Stimulated activated effector memory CD8-positive, alpha-beta T cell treated with anti-CD3 and anti-CD28 coated beads, Interleukin-12 subunit alpha, Interleukin-12 subunit beta, amount 100 ng/mL, for 72 hours (primary cell): Measurements from ENCODE around the gene SREK1IP1.

ENCODE experiments used
- ATAC-seq: fragments of 150-1000 bp; cut with Tn5 transposase; 2 replicates; pipeline ENCODE4 v1.10.0; 2021
- DNase-seq, 2 donors: peaks; one replicate each; pipeline ENCODE4 v3.0.0; 2021 to 2022; ENCODE audit warnings: low spot score in 2 of 2
- H3K27ac Mint-ChIP-seq: one replicate; pipeline ENCODE4 v1.8.0; 2022; ENCODE audit warnings: mild to moderate bottlenecking, mixed read lengths
- H3K36me3 Mint-ChIP-seq: one replicate; pipeline ENCODE4 v1.8.0; 2022; ENCODE audit warnings: mild to moderate bottlenecking, mixed read lengths
- H3K4me1 Mint-ChIP-seq: one replicate; pipeline ENCODE4 v1.8.0; 2022; ENCODE audit warnings: mixed read lengths
- H3K4me3 Mint-ChIP-seq: one replicate; pipeline ENCODE4 v1.8.0; 2022; ENCODE audit warnings: mild to moderate bottlenecking, mixed read lengths
- H3K9me3 Mint-ChIP-seq: one replicate; pipeline ENCODE4 v1.8.0; 2022; ENCODE audit warnings: mixed read lengths

SREK1IP1 gene

DNA sequence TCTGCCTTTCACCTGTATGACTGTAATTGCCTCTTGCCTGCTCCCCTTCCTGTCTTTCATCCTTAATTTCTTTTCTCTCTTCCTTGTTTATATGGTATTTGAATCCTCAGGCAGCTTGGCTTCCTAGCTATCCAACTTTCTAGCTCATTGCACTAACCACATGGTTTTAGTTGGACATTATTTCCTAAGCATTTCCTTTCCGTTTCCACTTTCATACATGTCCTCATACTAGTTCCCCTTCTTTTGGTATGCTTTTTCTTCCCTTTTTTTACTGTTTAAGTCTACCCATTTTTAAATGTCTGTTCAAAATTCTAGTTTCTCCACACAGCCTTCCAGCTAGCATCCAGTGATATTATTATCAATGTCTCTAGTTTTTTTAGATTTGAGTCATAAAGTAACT is 6.8 kb upstream of the SREK1IP1 start:
- no peaks in the 10 kb centered on the region for H3K9me3 Mint-ChIP-seq
- H3K4me1 Mint-ChIP-seq, result peaks cover 19% of the 10 kb centered on the region
- no peak for DNase-seq
- no peak for ATAC-seq
- no peak overlapping the region for H3K4me3 Mint-ChIP-seq
- peaks cover 15% of the 10 kb centered on the region for H3K36me3 Mint-ChIP-seq
- no peak overlapping the region for H3K27ac Mint-ChIP-seq

DNA sequence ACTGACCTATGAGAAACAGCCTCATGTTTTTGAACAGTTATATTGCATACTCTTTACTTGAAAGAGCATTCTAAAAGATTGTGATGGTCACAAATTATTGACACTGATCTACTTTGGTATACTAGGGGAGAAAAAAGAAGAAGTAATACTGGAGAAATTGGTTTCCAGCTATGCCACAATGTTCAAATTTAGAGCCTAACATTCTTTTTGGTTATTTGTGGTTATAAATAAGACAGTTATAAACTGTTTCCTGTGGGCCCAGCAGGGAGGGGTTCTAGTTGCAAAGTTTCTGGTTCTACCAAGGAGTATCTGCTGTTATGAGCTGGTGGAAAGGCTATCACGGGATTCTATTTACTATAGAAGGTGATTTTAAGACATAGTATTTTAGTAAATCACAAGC is 5.0 kb upstream of the SREK1IP1 start:
- ATAC-seq, result no peak
- DNase-seq, result no peak
- Mint-ChIP-seq H3K36me3 (peaks cover 15% of the 10 kb centered on the region), H3K27ac (no peak overlapping the region), H3K9me3 (no peaks in the 10 kb centered on the region), H3K4me1 (peaks cover 32% of the 10 kb centered on the region), H3K4me3 (no peak overlapping the region)

DNA sequence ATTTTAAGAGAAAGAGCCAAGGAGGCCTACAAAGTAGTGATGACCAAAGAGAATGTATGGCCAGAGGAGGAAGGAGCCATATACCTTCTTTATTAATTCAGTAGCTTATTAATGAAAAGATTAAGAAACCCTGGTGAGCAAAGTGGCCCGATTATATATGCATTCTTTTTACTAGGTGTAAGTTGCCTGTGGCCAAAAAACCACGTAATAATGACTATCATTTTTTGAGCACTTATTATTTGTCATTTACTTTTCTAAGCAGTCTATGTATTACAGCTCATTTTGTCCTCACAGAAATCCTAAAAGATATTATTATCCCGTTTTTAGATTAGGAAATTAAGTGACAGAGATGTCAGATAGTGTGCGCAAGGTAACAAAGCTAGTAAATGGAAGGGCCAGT is 3.2 kb upstream of the SREK1IP1 start:
- peaks cover 34% of the 10 kb centered on the region for H3K4me1 Mint-ChIP-seq
- no peak for DNase-seq
- H3K27ac Mint-ChIP-seq, result no peak overlapping the region
- no peak for ATAC-seq
- H3K9me3 Mint-ChIP-seq, result no peaks in the 10 kb centered on the region
- peaks cover 15% of the 10 kb centered on the region for H3K36me3 Mint-ChIP-seq
- H3K4me3 Mint-ChIP-seq, result no peak overlapping the region

DNA sequence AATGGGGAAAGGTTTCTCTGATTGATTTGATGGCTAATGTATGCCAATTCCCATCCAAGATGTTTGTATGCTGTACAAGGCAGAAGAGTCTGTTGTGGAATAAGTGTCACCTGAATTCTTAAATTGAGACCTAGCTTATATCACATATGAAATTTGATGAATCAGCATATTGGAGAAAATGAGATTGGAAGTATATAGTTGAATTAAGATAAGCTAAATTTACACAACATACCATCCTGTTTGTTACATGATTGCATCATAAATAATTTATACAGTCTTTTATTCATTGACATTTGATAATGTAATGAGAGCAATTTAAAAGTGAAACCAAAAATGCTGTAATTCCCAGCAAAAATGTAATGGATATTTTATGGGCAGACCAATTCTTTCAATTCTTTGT is 1.4 kb upstream of the SREK1IP1 start:
- Mint-ChIP-seq H3K27ac (peak overlapping the region; percentile 98), H3K9me3 (no peaks in the 10 kb centered on the region), H3K36me3 (peaks cover 13% of the 10 kb centered on the region), H3K4me1 (peaks cover 37% of the 10 kb centered on the region), H3K4me3 (peak overlapping the region; percentile 94)
- DNase-seq (no peak), ATAC-seq (no peak)

DNA sequence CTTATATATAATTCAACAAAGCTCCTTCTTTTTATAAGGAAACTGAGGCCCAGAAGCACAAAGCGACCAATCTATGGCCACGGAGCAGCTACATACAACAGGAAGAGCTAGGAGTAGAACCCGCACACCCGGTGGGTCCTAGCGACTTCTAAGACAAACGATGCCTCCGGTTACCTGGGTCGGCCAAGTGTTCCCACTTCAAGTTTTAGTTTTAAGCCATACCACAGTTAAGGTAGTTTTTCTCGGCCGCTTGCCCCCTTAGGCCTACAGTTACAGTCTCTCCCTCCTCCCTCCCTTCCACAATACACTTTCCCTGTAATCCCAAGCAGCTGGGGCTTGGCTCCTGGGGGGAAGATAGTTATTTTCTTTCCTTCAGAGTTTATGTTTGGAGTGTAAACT is 533 bp downstream of the SREK1IP1 start:
- peak overlapping the region; percentile 94 for H3K4me3 Mint-ChIP-seq
- H3K4me1 Mint-ChIP-seq, result peaks cover 37% of the 10 kb centered on the region
- H3K27ac Mint-ChIP-seq, result peak overlapping the region; percentile 98
- H3K36me3 Mint-ChIP-seq, result peaks cover 24% of the 10 kb centered on the region
- peak; percentile 23 for ATAC-seq
- no peaks in the 10 kb centered on the region for H3K9me3 Mint-ChIP-seq
- no peak for DNase-seq

DNA sequence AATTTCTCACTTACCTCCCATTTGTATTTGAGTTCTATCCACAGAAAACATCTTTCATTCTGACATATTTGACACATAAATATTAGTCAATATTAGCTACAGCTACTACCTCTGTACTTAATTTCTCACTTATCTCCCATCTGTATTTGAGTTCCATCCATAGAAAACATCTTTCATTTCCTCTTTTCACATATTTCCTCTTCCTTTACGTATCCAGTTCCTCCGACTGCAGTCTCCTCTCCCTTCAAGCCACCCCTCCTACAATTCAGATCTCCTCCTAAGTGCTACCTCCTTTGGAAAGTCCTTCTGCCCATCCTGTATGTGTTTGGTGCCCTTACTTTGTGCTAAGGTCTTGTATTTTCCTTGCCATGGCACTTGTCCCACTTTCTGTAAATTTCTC is 1.6 kb downstream of the SREK1IP1 start:
- H3K36me3 Mint-ChIP-seq, result peaks cover 27% of the 10 kb centered on the region
- H3K4me3 Mint-ChIP-seq, result peak overlapping the region; percentile 94
- DNase-seq, result no peak
- H3K9me3 Mint-ChIP-seq, result no peaks in the 10 kb centered on the region
- H3K4me1 Mint-ChIP-seq, result peaks cover 37% of the 10 kb centered on the region
- no peak for ATAC-seq
- H3K27ac Mint-ChIP-seq, result peak overlapping the region; percentile 11

DNA sequence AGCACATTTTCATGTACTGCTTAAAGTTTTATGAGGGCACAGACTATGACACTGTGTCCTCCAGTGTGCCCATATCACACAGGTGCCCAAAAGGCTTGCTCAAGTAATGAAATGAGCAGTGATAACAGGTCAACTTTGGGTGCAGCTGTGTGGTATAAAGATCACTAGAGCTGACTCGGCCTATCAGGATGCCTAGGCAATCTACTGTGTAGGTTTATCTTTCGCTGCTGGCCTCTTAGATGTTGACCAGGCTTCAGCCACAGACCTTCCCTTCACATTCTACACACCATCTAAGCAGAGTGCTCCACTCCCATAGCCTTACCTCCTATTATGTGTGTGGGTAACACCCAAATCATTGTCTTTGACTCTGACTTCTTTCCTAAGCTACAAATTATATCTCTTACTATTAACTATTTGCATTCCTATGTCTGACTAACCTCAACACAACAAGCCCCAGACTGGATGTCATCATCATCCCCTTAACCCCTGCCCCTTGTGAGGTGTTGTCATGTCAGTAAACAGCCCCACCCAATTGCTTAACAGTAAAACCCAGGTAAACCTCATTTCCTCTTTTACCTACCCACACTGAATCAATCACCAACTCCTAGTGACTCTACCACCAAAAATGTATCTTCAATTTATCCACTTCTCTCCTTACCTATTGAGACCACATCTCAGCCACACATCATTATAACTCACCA is 2.5 kb downstream of the SREK1IP1 start:
- Mint-ChIP-seq H3K27ac (no peak overlapping the region), H3K9me3 (no peaks in the 10 kb centered on the region), H3K4me3 (no peak overlapping the region), H3K36me3 (peaks cover 29% of the 10 kb centered on the region), H3K4me1 (peaks cover 37% of the 10 kb centered on the region)
- DNase-seq (no peak), ATAC-seq (no peak)

DNA sequence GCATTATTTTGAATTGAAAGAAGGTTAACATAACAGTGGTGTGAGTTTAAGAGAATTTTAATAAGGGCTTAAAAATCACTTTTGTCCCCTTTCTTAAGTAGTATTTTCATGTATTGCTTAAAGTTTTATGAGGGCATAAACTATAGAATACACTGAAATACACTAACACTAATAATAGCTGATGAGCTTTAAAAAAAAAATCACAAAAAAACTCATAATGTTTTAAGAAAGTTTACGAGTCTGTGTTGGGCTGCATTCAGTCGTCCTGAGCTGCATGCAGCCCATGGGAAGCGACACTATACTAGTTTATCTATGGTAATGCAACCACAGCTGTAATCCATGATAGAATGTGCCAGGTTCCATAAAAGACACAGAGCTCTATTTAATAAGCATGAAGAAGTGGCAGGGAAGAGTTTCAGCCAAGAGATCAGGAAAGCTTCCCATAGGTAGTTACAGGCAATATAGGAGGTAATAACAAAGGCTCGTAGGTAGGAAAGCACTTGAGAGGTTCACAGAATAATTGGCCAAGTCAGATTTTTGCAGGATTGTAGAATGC is 4.5 kb downstream of the SREK1IP1 start:
- no peak for DNase-seq
- H3K27ac Mint-ChIP-seq, result no peak overlapping the region
- no peak overlapping the region for H3K4me3 Mint-ChIP-seq
- no peak for ATAC-seq
- H3K9me3 Mint-ChIP-seq, result no peaks in the 10 kb centered on the region
- H3K36me3 Mint-ChIP-seq, result peaks cover 41% of the 10 kb centered on the region
- peaks cover 35% of the 10 kb centered on the region for H3K4me1 Mint-ChIP-seq

DNA sequence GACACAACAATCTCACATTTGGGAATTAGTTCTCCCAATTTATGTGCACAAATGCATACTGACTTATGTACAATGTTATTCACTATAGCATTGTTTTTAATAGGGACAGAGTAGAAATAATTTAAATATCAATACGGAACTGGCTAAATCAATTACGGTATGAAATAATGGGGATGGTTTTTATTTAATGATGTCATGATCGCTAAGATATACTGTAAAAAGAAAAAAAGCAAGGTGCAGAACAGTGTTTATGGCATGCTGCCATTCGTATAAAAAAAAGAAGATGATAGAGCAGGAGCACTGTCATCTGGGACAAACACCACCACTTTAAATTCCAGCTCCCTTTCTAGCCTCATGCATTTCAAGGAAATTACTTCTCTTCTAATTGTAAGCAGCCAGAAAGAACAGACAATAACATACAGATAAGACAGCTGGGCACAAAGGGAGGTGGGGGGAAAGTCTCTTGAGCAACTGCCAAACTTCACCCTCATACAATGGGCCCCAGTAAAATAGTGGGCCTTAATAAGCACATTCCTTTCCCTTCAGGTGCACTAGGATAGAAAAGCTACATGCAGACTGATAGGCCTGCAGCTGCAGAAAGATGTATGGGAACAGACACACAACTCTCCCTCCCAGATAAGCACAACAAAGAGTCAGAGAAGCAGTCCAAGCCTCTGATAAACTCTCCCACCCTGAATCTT is 8.4 kb downstream of the SREK1IP1 start:
- DNase-seq (no peak), ATAC-seq (no peak)
- H3K27ac Mint-ChIP-seq, result peak overlapping the region; percentile 64
- H3K4me3 Mint-ChIP-seq, result no peak overlapping the region
- H3K9me3 Mint-ChIP-seq, result no peaks in the 10 kb centered on the region
- H3K36me3 Mint-ChIP-seq, result peaks cover 33% of the 10 kb centered on the region
- H3K4me1 Mint-ChIP-seq, result peaks cover 20% of the 10 kb centered on the region

DNA sequence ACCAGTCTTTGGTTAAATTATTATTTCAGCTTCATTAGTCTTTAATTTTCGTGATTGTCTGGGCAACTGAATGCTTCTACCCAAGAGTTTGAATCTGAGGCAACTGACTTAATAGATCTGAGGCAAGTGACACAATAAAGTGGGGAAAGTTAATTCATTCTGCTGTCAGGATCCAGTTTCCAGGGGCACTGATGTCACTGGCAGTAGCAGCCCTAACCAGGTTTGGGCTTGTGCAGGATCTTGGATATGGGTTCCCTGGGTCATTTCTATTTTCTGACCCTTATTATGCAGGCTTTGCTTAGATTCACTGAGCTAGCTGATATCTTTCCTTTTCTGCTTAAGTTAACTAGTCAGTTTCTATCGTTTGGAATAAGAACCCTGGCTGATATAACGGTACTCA is 9.6 kb downstream of the SREK1IP1 start:
- Mint-ChIP-seq H3K4me1 (peaks cover 14% of the 10 kb centered on the region), H3K4me3 (no peak overlapping the region)

DNA sequence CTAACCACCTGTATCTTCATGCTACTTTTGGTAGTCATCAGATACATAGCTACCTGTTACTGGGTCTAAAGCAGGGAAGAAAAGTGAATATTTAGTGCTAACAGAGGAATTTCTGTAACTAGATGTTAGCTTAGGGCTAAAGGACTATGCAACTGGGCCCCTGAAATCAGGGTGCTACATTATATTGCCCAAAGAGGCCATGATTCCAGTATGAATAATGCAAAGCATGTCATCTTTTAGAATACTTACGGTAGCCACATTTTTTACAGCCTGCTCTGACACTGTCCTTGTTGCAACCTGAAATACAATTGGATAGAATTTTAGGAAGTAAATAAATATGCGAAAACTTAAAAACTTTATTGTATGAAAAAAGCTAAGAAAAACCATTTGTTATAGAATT is 14.4 kb downstream of the SREK1IP1 start:
- Mint-ChIP-seq H3K27ac (no peak overlapping the region), H3K9me3 (no peaks in the 10 kb centered on the region), H3K36me3 (peaks cover 28% of the 10 kb centered on the region), H3K4me1 (peaks cover 13% of the 10 kb centered on the region), H3K4me3 (no peak overlapping the region)
- ATAC-seq, result no peak
- DNase-seq, result no peak

More for the DNA sequence above, 9.6 kb downstream of the SREK1IP1 start:
- ATAC-seq, result no peak
- Mint-ChIP-seq H3K27ac (no peak overlapping the region), H3K9me3 (no peaks in the 10 kb centered on the region), H3K36me3 (peaks cover 36% of the 10 kb centered on the region)
- DNase-seq, result no peak

DNA sequence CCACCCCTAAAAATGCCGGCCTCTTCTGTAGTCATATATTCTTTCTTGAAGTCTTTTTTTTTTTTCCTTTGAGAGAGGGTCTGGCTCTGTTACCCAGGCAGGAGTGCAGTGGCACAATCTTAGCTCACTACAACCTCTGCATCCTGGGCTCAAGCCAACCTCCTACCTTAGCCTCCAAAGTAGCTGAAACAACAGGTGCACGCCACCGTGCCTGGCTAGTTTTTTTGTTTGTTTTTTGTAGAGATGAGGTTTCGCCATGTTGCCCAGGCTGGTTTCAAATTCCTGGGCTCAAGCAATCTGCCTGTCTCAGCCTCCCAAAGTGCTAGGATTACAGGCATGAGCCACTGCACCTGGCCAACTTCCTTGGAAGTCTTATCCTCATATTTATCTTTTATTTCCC is 19.1 kb downstream of the SREK1IP1 start:
- peaks cover 16% of the 10 kb centered on the region for H3K4me1 Mint-ChIP-seq
- DNase-seq, result no peak
- no peak overlapping the region for H3K27ac Mint-ChIP-seq
- no peak for ATAC-seq
- H3K36me3 Mint-ChIP-seq, result peaks cover 22% of the 10 kb centered on the region
- H3K4me3 Mint-ChIP-seq, result no peak overlapping the region
- H3K9me3 Mint-ChIP-seq, result no peaks in the 10 kb centered on the region

DNA sequence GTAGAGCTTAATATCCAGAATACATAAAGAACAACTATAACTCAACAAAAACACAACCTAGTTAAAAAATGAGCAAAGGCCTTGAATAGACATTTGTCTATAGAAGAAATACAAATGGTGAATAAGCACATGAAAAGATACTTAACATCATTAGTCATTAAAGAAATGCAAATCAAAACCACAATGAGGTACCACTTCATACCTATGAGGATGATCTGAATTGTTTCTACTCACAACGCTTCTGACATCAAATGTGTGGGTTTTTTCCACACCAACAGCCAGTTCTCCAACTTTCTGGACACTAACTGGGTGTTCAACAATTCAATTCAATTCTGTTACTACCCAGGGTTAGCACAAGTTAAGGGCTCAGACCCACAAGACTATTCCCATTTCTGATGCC is 22.0 kb downstream of the SREK1IP1 start:
- no peak overlapping the region for H3K4me3 Mint-ChIP-seq
- H3K36me3 Mint-ChIP-seq, result peaks cover 6% of the 10 kb centered on the region
- no peaks in the 10 kb centered on the region for H3K9me3 Mint-ChIP-seq
- ATAC-seq, result peak; percentile 54
- no peak for DNase-seq
- H3K4me1 Mint-ChIP-seq, result peaks cover 16% of the 10 kb centered on the region
- H3K27ac Mint-ChIP-seq, result no peak overlapping the region

DNA sequence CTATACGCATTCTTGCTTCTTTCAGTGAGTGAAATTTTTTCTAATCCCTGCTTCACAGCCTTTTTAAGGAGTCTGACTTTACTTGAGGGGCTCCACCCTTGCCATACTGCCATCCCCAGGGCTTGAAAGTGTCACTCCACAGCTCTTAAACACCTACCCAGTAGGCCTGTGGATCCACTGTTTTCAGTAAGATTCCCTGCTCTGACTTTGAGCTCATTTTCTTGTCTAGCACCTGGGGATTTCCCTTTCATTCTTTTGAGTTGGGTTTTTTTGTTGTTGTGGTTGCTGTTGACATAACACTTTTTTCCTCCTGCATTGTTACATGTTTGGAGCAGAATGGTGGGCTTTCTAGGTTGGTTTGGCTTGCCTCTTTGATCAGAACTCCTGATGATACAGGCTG is 23.6 kb downstream of the SREK1IP1 start:
- ATAC-seq (no peak), DNase-seq (no peak)
- peaks cover 17% of the 10 kb centered on the region for H3K36me3 Mint-ChIP-seq
- no peaks in the 10 kb centered on the region for H3K9me3 Mint-ChIP-seq
- H3K27ac Mint-ChIP-seq, result no peak overlapping the region
- no peak overlapping the region for H3K4me3 Mint-ChIP-seq
- H3K4me1 Mint-ChIP-seq, result peaks cover 6% of the 10 kb centered on the region

DNA sequence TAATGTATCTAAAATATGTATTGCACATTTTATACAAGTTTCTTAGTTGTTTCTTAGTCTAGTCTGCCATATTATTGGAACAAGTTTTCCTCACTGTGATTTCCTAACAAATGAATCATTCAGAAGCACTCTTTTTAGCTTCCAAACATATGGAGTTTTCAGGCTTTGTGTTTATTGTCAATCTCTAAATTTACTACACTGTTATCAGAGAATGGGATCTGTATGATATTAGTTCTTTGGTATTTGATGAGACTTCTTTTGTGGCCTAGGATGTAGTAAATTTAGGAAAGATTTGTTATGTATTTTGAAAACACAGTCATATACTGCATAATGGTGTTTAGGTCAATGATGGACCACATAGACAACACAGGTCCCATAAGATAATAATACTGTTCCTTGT is 25.7 kb downstream of the SREK1IP1 start:
- Mint-ChIP-seq H3K27ac (no peak overlapping the region), H3K4me3 (no peak overlapping the region), H3K9me3 (no peaks in the 10 kb centered on the region), H3K36me3 (peaks cover 34% of the 10 kb centered on the region), H3K4me1 (peaks cover 6% of the 10 kb centered on the region)
- ATAC-seq, result no peak
- DNase-seq, result no peak

DNA sequence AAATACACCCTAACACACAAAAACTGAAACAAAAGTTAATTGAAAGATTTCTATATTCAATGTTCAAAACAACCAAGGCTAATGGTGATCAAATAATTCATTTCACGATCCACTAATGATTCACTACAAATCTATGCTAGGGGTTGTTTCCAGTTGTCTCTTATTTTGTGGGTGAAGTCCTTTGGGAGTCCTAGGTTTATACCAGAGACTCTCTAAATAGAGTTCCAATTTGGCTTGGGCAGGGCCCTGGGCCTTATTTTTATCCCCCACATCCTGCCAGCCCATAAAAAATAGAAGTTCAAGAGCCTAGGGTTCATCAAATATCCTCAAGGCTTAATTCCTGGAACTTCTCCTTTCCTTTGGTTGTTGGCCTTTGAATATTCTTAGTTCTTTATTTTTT is 26.1 kb downstream of the SREK1IP1 start:
- no peak overlapping the region for H3K4me3 Mint-ChIP-seq
- ATAC-seq (no peak), DNase-seq (no peak)
- H3K9me3 Mint-ChIP-seq, result no peaks in the 10 kb centered on the region
- H3K36me3 Mint-ChIP-seq, result peaks cover 38% of the 10 kb centered on the region
- H3K4me1 Mint-ChIP-seq, result peaks cover 6% of the 10 kb centered on the region
- no peak overlapping the region for H3K27ac Mint-ChIP-seq
